GM23248 (cell line): Measurements from ENCODE around the gene WDR72. TPM values are rescaled to one million over a fixed set of nuclear protein-coding genes. Genes with fewer than 3 reads are reported as not detected.

Experiments used
- DNase-seq: peaks from one replicate; pipeline ENCODE4 v3.0.0-alpha.2; 2015
- H2AFZ ChIP-seq: fragments of 200-600 bp; sonication (generic); 2 replicates; pipeline ENCODE4 v1.6.1; 2016; ENCODE audit warnings: antibody characterized with exemption
- H3F3A ChIP-seq: fragments of 200-600 bp; sonication (generic); 2 replicates; pipeline ENCODE4 v1.6.1; 2016; ENCODE audit warnings: mild to moderate bottlenecking, antibody characterized with exemption, mixed run types; ENCODE audit not compliant: insufficient read depth
- H3K27ac ChIP-seq: fragments of 200-600 bp; sonication (generic); 2 replicates; pipeline ENCODE4 v1.5.1; 2016; ENCODE audit warnings: mild to moderate bottlenecking
- H3K27me3 ChIP-seq: fragments of 200-600 bp; sonication (generic); replicated peaks from 2 replicates; pipeline ENCODE4 v1.6.1; 2016; ENCODE audit warnings: mild to moderate bottlenecking; ENCODE audit not compliant: insufficient read depth
- H3K36me3 ChIP-seq: fragments of 200-600 bp; sonication (generic); 2 replicates; pipeline ENCODE4 v1.6.1; 2016; ENCODE audit warnings: low read depth, mild to moderate bottlenecking
- H3K4me1 ChIP-seq: fragments of 200-600 bp; sonication (generic); 2 replicates; pipeline ENCODE4 v1.6.1; 2016; ENCODE audit warnings: mild to moderate bottlenecking; ENCODE audit not compliant: insufficient read depth
- H3K4me2 ChIP-seq: fragments of 200-600 bp; sonication (generic); one replicate; pipeline ENCODE4 v1.6.1; 2016; ENCODE audit warnings: mild to moderate bottlenecking; ENCODE audit not compliant: unreplicated experiment
- H3K4me3 ChIP-seq: fragments of 200-600 bp; sonication (generic); 2 replicates; pipeline ENCODE4 v1.5.1; 2016; ENCODE audit warnings: mild to moderate bottlenecking
- H3K79me2 ChIP-seq: fragments of 200-600 bp; sonication (generic); 2 replicates; pipeline ENCODE4 v1.6.1; 2016; ENCODE audit warnings: mild to moderate bottlenecking; ENCODE audit not compliant: insufficient read depth
- H3K9ac ChIP-seq: fragments of 200-600 bp; sonication (generic); 2 replicates; pipeline ENCODE4 v1.6.1; 2016; ENCODE audit warnings: mild to moderate bottlenecking
- H3K9me2 ChIP-seq: fragments of 200-600 bp; sonication (generic); 2 replicates; pipeline ENCODE4 v1.6.1; 2016; ENCODE audit warnings: mixed run types, mild to moderate bottlenecking, moderate library complexity; ENCODE audit not compliant: insufficient read depth
- H3K9me3 ChIP-seq: fragments of 200-600 bp; sonication (generic); one replicate; pipeline ENCODE4 v1.6.1; 2017; ENCODE audit warnings: low read depth
- H4K20me1 ChIP-seq: fragments of 200-600 bp; sonication (generic); 2 replicates; pipeline ENCODE4 v1.6.0; 2016; ENCODE audit not compliant: insufficient read depth
- EZH2 ChIP-seq: fragments of 200-600 bp; sonication (generic); IDR thresholded peaks from 2 replicates; pipeline ENCODE4 v1.6.1; 2018; ENCODE audit warnings: antibody characterized with exemption, mild to moderate bottlenecking; ENCODE audit not compliant: insufficient read depth, poor library complexity, severe bottlenecking
- EZH2phosphoT487 ChIP-seq: fragments of 200-600 bp; sonication (generic); IDR thresholded peaks from 2 replicates; pipeline ENCODE4 v1.6.1; 2018; ENCODE audit warnings: antibody characterized with exemption, moderate library complexity, mild to moderate bottlenecking, low read depth; ENCODE audit not compliant: insufficient read depth
- WGBS, 2 experiments: methylation state at CpG; one replicate each; pipeline ENCODE4 v1.1.6; 2015 to 2017; ENCODE audit warnings: low lambda C conversion rate in 2 of 2, low coverage in 1 of 2; ENCODE audit errors: missing lambda C conversion rate in 2 of 2; 5-methylcytosine and 5-hydroxymethylcytosine counted together
- in situ Hi-C: fragments of 300-500 bp; cut with MboI; formaldehyde crosslinking; loops from 2 replicates; pipeline ENCODE4 v1.15.0; 2020
- polyA plus RNA-seq: library from polyadenylated mRNA; unstranded; fragments of >200 nt; fragmentation: Nextera tagmentation; extraction: Ambion mirVana; gene quantifications from 2 replicates; pipeline ENCODE4 v1.2.1, GENCODE V29; 2016
- total RNA-seq: library from RNA; depleted of rRNA; stranded (reverse); fragments of >200 nt; shearing (Covaris generic); gene quantifications from 2 replicates; pipeline ENCODE4 v1.2.3, GENCODE V29; 2014

The WDR72 gene
- total and polyA plus RNA-seq, 2 experiments from 2014 or later: not detected

DNA sequence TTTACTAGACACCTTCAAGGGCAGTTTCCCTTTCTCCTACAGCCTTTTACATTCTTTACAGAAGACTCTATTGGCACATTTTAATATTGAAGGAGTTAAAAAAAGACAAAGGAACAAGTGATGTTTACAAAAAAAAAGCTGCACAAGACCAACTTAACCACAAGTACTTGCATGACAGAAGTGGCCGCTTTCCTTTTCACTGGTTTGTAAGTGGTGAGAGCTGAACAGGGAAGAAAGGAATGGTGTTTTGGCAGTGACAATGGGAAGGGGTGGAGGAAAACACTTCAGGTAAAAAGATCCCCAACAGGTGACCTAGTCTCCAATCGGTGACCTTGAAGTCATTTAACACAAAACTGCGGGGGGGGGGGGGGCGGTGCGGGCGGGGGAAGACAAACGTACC, 1.1 kb downstream of the WDR72 start:
- DNase-seq: no peak
- no peak overlapping the region for H3K4me3 ChIP-seq
- WGBS, 2 experiments: 28% methylated on average over 5 to 7 of the region's 7 CpGs
- in situ Hi-C loops: no loop called here
- no peak overlapping the region for H3K27ac ChIP-seq
- H3K9ac ChIP-seq: no peak overlapping the region
- TF ChIP-seq EZH2phosphoT487 (no peak), EZH2 (no peak)
- H3K79me2 ChIP-seq: no peaks in the 10 kb centered on the region
- H3K4me1 ChIP-seq: no peaks in the 10 kb centered on the region
- no peak overlapping the region for H3K4me2 ChIP-seq
- H3K9me3 ChIP-seq: no peaks in the 10 kb centered on the region
- no peaks in the 10 kb centered on the region for H4K20me1 ChIP-seq
- H3K27me3 ChIP-seq: no peaks in the 10 kb centered on the region
- no peak overlapping the region for H2AFZ ChIP-seq
- no peaks in the 10 kb centered on the region for H3F3A ChIP-seq
- H3K36me3 ChIP-seq: no peaks in the 10 kb centered on the region
- H3K9me2 ChIP-seq: no peaks in the 10 kb centered on the region

DNA sequence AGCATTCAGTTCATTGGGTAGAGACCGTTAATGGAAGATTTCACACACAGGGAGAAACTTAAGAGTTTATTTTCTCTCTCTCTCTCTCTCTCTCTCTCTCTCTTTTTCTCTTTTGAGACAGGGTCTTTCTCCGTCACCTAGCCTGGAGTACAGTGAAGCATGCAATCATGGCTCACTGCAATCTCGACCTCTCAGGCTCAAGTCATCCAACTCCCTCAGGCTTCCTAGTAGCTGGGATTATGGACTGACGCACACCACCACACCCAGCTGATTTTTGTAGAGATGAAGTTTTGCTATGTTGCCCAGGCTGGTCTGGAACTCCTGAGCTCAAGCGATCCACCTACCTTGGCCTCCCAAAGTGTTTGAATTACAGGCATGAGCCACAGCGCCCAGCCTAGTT, 1.6 kb downstream of the WDR72 start:
- no peaks in the 10 kb centered on the region for H3K79me2 ChIP-seq
- no peaks in the 10 kb centered on the region for H3K36me3 ChIP-seq
- no peak for TF ChIP-seq EZH2
- TF ChIP-seq EZH2phosphoT487: no peak
- no peak overlapping the region for H3K9ac ChIP-seq
- no peak overlapping the region for H3K4me3 ChIP-seq
- in situ Hi-C loops: no loop called here
- H3F3A ChIP-seq: no peaks in the 10 kb centered on the region
- WGBS, 2 experiments: 40 to 41% methylated on average over 6 of the region's 6 CpGs
- H3K4me1 ChIP-seq: no peaks in the 10 kb centered on the region
- H3K27me3 ChIP-seq: no peaks in the 10 kb centered on the region
- H2AFZ ChIP-seq: no peak overlapping the region
- no peaks in the 10 kb centered on the region for H3K9me3 ChIP-seq
- H3K27ac ChIP-seq: no peak overlapping the region
- H3K4me2 ChIP-seq: no peak overlapping the region
- no peak for DNase-seq
- H4K20me1 ChIP-seq: no peaks in the 10 kb centered on the region
- no peaks in the 10 kb centered on the region for H3K9me2 ChIP-seq

DNA sequence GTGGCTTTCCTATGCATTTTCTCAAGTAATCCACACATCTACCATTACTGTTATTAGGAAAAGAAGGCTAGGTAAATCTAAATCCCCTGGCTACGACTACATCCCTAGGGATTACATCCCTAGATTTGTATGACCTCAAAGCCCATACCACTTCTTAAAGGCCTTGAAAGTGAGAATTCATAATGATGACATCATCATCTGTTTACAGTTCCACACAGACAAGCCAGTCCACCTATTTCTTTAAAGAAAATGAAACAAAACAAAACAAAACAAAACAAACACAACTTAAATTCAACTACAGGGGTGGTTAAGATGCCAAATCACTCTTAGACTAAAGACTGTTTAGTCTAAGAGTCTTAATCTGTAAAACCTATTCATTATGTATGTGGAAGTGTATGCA, 5.7 kb downstream of the WDR72 start:
- 0 to 5% methylated on average over 1 of the region's 1 CpG for WGBS, 2 experiments
- Histone ChIP-seq H3K9me3 (no peaks in the 10 kb centered on the region), H3K4me3 (no peak overlapping the region), H4K20me1 (no peaks in the 10 kb centered on the region), H3K36me3 (no peaks in the 10 kb centered on the region), H3K9ac (no peak overlapping the region), H3K4me1 (no peaks in the 10 kb centered on the region), H3K9me2 (no peaks in the 10 kb centered on the region), H3K79me2 (no peaks in the 10 kb centered on the region), H2AFZ (no peak overlapping the region), H3K27me3 (no peaks in the 10 kb centered on the region), H3F3A (no peaks in the 10 kb centered on the region), H3K4me2 (no peak overlapping the region), H3K27ac (no peak overlapping the region)
- TF ChIP-seq EZH2phosphoT487: no peak
- no peak for TF ChIP-seq EZH2
- in situ Hi-C loops: no loop called here
- no peak for DNase-seq

GRCh38 chr15:53752406-53752805, 7.1 kb downstream of the WDR72 start:
- no peaks in the 10 kb centered on the region for H3F3A ChIP-seq
- 3 to 6% methylated on average over 4 of the region's 4 CpGs for WGBS, 2 experiments
- H3K4me1 ChIP-seq: no peaks in the 10 kb centered on the region
- no peaks in the 10 kb centered on the region for H3K9me3 ChIP-seq
- H3K9ac ChIP-seq: no peak overlapping the region
- no peaks in the 10 kb centered on the region for H3K27me3 ChIP-seq
- no peaks in the 10 kb centered on the region for H3K36me3 ChIP-seq
- H3K9me2 ChIP-seq: no peaks in the 10 kb centered on the region
- TF ChIP-seq EZH2: no peak
- TF ChIP-seq EZH2phosphoT487: no peak
- H4K20me1 ChIP-seq: no peaks in the 10 kb centered on the region
- H3K79me2 ChIP-seq: no peaks in the 10 kb centered on the region
- DNase-seq: no peak
- in situ Hi-C loops: no loop called here
- H3K27ac ChIP-seq: no peak overlapping the region
- no peak overlapping the region for H2AFZ ChIP-seq
- H3K4me3 ChIP-seq: no peak overlapping the region
- H3K4me2 ChIP-seq: no peak overlapping the region

DNA sequence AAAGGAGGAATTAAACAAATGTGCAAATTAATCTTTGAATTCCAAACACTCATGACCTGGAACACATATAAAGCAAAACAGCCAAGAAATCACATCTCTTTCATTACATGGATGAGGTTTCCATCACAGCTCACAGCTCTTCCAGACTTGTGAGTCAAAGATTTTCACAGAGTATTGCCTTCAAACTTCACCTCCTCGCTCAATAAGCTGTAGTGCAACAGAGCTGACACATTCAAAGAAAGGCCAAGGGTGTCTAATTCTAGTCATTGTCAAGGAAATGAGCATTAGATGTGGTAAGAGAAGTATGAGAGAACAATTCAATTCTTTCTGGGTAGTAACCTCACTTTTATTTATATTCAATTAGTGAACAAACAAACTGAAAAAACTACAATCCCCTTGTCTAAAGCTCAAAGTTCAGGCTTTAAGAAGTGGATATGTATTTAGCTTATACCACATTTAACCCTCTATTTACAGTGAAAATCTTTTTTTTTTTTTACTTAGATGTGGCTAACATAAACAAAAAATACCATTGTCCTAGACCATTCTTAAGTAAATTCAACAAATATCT, 11.9 kb downstream of the WDR72 start:
- no peak overlapping the region for H2AFZ ChIP-seq
- H3K9me3 ChIP-seq: no peaks in the 10 kb centered on the region
- H3F3A ChIP-seq: no peaks in the 10 kb centered on the region
- in situ Hi-C loops: no loop called here
- TF ChIP-seq EZH2phosphoT487: no peak
- TF ChIP-seq EZH2: no peak
- no peaks in the 10 kb centered on the region for H4K20me1 ChIP-seq
- H3K9ac ChIP-seq: no peak overlapping the region
- no peak overlapping the region for H3K4me3 ChIP-seq
- H3K27ac ChIP-seq: no peak overlapping the region
- H3K9me2 ChIP-seq: no peaks in the 10 kb centered on the region
- no peaks in the 10 kb centered on the region for H3K4me1 ChIP-seq
- H3K36me3 ChIP-seq: no peaks in the 10 kb centered on the region
- no peak overlapping the region for H3K4me2 ChIP-seq
- WGBS, 2 experiments: 0% methylated on average over 1 of the region's 1 CpG
- no peak for DNase-seq
- H3K27me3 ChIP-seq: no peaks in the 10 kb centered on the region
- no peaks in the 10 kb centered on the region for H3K79me2 ChIP-seq
